NT2/D1 (cell line): ENCODE results near the gene PLCB4.

Source experiments
- SUZ12 ChIP-seq: IDR thresholded peaks from 2 replicates; pipeline ENCODE4 v1.6.1; 2011; ENCODE audit not compliant: insufficient read length, insufficient read depth; ENCODE audit errors: extremely low read depth
- YY1 ChIP-seq: IDR thresholded peaks from 2 replicates; pipeline ENCODE4 v1.6.1; 2011; ENCODE audit not compliant: insufficient read length, insufficient read depth
- ZNF274 ChIP-seq: IDR thresholded peaks from 2 replicates; pipeline ENCODE4 v1.6.1; 2011; ENCODE audit warnings: mild to moderate bottlenecking, low read depth, low read length

- no peak for TF ChIP-seq YY1
- no peak for TF ChIP-seq ZNF274
- no peak for TF ChIP-seq SUZ12
Observed at GRCh38 chr20:9131841-9132240, 63.0 kb downstream of the PLCB4 start.
